ENCODE results near the gene DHFR2. TPM values are rescaled to one million over a fixed set of nuclear protein-coding genes. Genes with fewer than 3 reads are reported as not detected.
A peak's percentile ranks its signal among the peaks of the same experiment; 100 is the strongest.

The DHFR2 gene
- total RNA-seq, 1 experiment from 2014 or later: 9.8 TPM

DNA sequence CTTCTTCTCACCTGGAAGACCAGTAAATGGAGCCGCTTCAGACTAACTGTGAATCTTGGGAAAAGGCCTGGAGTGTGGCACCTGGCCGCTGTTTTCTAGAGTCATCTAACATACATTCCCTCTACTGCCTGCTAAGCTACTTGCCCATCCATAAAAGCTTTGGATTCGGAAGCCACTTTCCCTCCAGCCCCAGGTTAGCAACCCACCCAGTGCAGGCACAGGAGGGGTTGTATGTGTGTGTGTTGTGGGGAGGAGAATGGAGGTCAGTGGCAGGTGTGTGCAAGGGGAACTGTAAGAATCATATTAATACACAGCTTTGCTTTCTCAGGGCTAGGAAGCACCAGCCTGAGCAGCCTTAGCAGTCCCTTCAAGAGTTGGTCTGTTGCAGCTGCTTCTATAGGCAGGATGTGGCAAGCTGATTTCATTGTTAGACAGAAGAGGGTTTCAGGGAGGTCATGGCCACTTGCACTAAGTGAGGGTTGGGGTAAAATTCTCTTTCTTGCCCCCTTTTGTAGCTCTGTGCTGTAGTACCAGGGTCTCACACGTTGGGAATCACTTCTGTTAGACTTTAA lies 9.1 kb upstream of the DHFR2 start:
- CTCF ChIA-PET: interaction anchor here (0.5 to 0.7 kb wide), 2 partner anchors 73 to 219 kb away, joined by 3 to 8 read pairs; no protein-coding TSS in a partner anchor

DNA sequence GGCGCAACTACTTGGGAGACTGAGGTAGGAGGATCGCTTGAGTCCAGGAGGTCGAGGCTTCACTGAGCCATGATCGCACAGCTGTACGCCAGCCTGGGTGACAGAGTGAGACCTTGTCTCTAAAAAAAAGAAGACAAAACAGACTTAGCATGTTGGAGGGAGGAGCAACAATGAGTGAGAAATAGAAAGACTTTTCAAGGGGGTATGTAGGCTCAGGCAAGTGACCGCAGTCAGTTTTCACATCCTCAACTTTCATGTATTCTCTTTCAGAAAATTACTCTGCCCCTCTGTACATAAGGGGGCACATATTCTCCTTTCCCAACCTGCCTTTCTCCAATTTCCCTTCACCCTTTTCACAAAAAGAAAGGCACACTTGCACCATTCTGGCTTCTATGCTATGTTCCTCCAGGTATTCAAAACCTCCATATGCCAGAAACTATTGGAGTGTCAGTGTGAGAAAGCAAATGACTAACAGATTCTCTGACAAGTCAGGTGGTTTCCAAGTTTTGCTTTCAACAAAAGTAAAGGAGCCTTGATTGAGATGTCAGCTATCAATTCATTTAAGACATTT lies 7.7 kb upstream of the DHFR2 start:
- no TSS peak for BruUV-seq (replicated peaks)
- ChIA-PET POLR2A (ENCODE audit: low non-redundant PET) (no interaction called here), CTCF (no interaction called here)
- intact Hi-C loops (cut with micrococcal nuclease; ENCODE audit: unreplicated experiment): no loop called here
- Histone ChIP-seq H3K9me3 (ENCODE audit: low read depth, low read length, poor library complexity, severe bottlenecking) (no peaks in the 10 kb centered on the region), H3K27me3 (replicated peaks; ENCODE audit: insufficient read depth, low read depth, low read length, poor library complexity) (no peaks in the 10 kb centered on the region), H3K27ac (ENCODE audit: low read depth, low read length, poor library complexity, severe bottlenecking) (no peak overlapping the region), H3K4me1 (ENCODE audit: insufficient read depth, low read length, poor library complexity, severe bottlenecking) (no peaks in the 10 kb centered on the region), H3K36me3 (ENCODE audit: insufficient read depth, low read length, poor library complexity, severe bottlenecking) (no peaks in the 10 kb centered on the region), H3K4me3 (ENCODE audit: low read depth, low read length, poor library complexity, severe bottlenecking) (no peak overlapping the region)
- TF ChIP-seq, protein P1, sequence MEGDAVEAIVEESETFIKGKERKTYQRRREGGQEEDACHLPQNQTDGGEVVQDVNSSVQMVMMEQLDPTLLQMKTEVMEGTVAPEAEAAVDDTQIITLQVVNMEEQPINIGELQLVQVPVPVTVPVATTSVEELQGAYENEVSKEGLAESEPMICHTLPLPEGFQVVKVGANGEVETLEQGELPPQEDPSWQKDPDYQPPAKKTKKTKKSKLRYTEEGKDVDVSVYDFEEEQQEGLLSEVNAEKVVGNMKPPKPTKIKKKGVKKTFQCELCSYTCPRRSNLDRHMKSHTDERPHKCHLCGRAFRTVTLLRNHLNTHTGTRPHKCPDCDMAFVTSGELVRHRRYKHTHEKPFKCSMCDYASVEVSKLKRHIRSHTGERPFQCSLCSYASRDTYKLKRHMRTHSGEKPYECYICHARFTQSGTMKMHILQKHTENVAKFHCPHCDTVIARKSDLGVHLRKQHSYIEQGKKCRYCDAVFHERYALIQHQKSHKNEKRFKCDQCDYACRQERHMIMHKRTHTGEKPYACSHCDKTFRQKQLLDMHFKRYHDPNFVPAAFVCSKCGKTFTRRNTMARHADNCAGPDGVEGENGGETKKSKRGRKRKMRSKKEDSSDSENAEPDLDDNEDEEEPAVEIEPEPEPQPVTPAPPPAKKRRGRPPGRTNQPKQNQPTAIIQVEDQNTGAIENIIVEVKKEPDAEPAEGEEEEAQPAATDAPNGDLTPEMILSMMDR (conservative IDR thresholded peaks at IDR 0.05; ENCODE audit: low read depth, low read length): no peak
- no peak for TF ChIP-seq EZH2 (IDR thresholded peaks at IDR 0.05; ENCODE audit: borderline replicate concordance, low read depth, low read length, poor library complexity, severe bottlenecking)
- DNase-seq (ENCODE audit: low spot score): no peak

More for the DNA sequence above, 9.1 kb upstream of the DHFR2 start:
- H3K4me1 ChIP-seq (ENCODE audit: insufficient read depth, low read length, poor library complexity, severe bottlenecking): no peaks in the 10 kb centered on the region
- no peaks in the 10 kb centered on the region for H3K36me3 ChIP-seq (ENCODE audit: insufficient read depth, low read length, poor library complexity, severe bottlenecking)
- H3K27ac ChIP-seq (ENCODE audit: low read depth, low read length, poor library complexity, severe bottlenecking): no peak overlapping the region
- no peaks in the 10 kb centered on the region for H3K9me3 ChIP-seq (ENCODE audit: low read depth, low read length, poor library complexity, severe bottlenecking)
- no peak for TF ChIP-seq EZH2 (IDR thresholded peaks at IDR 0.05; ENCODE audit: borderline replicate concordance, low read depth, low read length, poor library complexity, severe bottlenecking)
- TF ChIP-seq, protein P1 (conservative IDR thresholded peaks at IDR 0.05; ENCODE audit: low read depth, low read length): no peak
- H3K4me3 ChIP-seq (ENCODE audit: low read depth, low read length, poor library complexity, severe bottlenecking): no peak overlapping the region
- no TSS peak for BruUV-seq (replicated peaks)
- POLR2A ChIA-PET (ENCODE audit: low non-redundant PET): no interaction called here
- intact Hi-C loops (cut with micrococcal nuclease; ENCODE audit: unreplicated experiment): no loop called here
- DNase-seq (ENCODE audit: low spot score): no peak
- no peaks in the 10 kb centered on the region for H3K27me3 ChIP-seq (replicated peaks; ENCODE audit: insufficient read depth, low read depth, low read length, poor library complexity)

DNA sequence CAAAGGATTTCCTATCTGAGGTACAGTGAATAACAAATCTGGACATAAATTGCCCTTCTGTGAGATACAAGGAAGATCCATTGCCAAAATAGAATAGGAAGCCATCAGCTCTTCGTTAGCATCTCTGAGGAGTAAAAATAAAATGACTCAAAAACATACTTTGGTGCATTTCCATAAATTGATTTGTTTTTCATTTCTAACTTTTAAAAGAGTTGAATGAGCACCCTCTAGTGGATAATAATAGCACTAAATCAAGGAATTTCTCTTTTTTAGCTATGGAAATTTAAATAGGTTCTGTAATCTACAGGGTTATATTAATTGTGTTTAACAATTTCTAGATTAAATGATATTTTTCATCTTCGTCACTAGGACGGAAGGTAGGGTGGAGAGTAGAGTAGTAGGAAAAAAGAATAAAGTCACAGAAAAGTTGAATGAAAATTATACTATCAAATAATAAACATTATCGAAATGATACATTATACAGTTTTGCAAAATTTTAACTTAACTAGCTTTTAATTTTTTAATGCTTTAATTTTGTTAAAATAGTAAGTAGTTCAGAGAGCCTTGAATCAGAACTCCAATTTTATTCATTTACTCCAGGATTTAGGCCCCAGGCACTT lies 6.6 kb upstream of the DHFR2 start:
- TF ChIP-seq, protein P1 (conservative IDR thresholded peaks at IDR 0.05; ENCODE audit: low read depth, low read length): peak; percentile 67
- TF ChIP-seq EZH2 (IDR thresholded peaks at IDR 0.05; ENCODE audit: borderline replicate concordance, low read depth, low read length, poor library complexity, severe bottlenecking): no peak
- peak; percentile 42 for DNase-seq (ENCODE audit: low spot score)
- no peaks in the 10 kb centered on the region for H3K9me3 ChIP-seq (ENCODE audit: low read depth, low read length, poor library complexity, severe bottlenecking)
- no peaks in the 10 kb centered on the region for H3K36me3 ChIP-seq (ENCODE audit: insufficient read depth, low read length, poor library complexity, severe bottlenecking)
- no peaks in the 10 kb centered on the region for H3K27me3 ChIP-seq (replicated peaks; ENCODE audit: insufficient read depth, low read depth, low read length, poor library complexity)
- H3K4me3 ChIP-seq (ENCODE audit: low read depth, low read length, poor library complexity, severe bottlenecking): no peak overlapping the region
- H3K27ac ChIP-seq (ENCODE audit: low read depth, low read length, poor library complexity, severe bottlenecking): no peak overlapping the region
- ChIA-PET CTCF (interaction anchor here (0.5 to 1.2 kb wide), 4 partner anchors 12 to 223 kb away, joined by 4 to 8 read pairs (median 4); no protein-coding TSS in a partner anchor), POLR2A (ENCODE audit: low non-redundant PET) (no interaction called here)
- intact Hi-C loops (cut with micrococcal nuclease; ENCODE audit: unreplicated experiment): loop anchor here (5.0 kb wide), 1 partner anchor 162 kb away; no protein-coding TSS in a partner anchor
- BruUV-seq (replicated peaks): no TSS peak
- peaks cover 7% of the 10 kb centered on the region for H3K4me1 ChIP-seq (ENCODE audit: insufficient read depth, low read length, poor library complexity, severe bottlenecking)
